IMR-90 (cell line): Measurements from ENCODE around the gene CDK1. TPM values are rescaled to one million over a fixed set of nuclear protein-coding genes. Genes with fewer than 3 reads are reported as not detected.

Source experiments
- ATAC-seq: fragments of 200-7000 bp; cut with Tn5 transposase; 2 replicates; pipeline ENCODE4 v1.9.1; 2020; ENCODE audit warnings: low read depth, mild to moderate bottlenecking, moderate library complexity
- BruUV-seq: library from RNA; stranded (reverse); fragments of 400-500 nt; replicated peaks from 2 replicates; lab custom pipeline; 2021; lab: Mats Ljungman, UMichigan
- CTCF ChIA-PET: fragments of 300-600 bp; formaldehyde crosslinking; extraction: SDS; loops from one replicate; lab custom pipeline; 2021; ENCODE audit warnings: antibody characterized with exemption; lab: Yijun Ruan, JAX
- POLR2A ChIA-PET: fragments of 300-600 bp; sonication (Branson Sonifier 250); formaldehyde crosslinking; loops from one replicate; lab custom pipeline; 2022; ENCODE audit warnings: antibody characterized with exemption; ENCODE audit not compliant: unreplicated experiment; lab: Charles Lee
- DNase-seq: peaks from one replicate; pipeline ENCODE4 v3.0.0; 2013
- H2AFZ ChIP-seq: replicated peaks from 2 replicates; pipeline ENCODE3; 2013; ENCODE audit warnings: low read length, mild to moderate bottlenecking; ENCODE audit not compliant: poor library complexity
- H2AK5ac ChIP-seq: 2 replicates; pipeline ENCODE4 v1.6.1; 2013; ENCODE audit warnings: low read depth, low read length, inconsistent platforms
- H2AK9ac ChIP-seq: replicated peaks from 2 replicates; pipeline ENCODE3; 2013; ENCODE audit warnings: mild to moderate bottlenecking, low read depth, low read length, moderate library complexity; ENCODE audit not compliant: poor library complexity
- H2BK120ac ChIP-seq: 2 replicates; pipeline ENCODE4 v1.6.1; 2013; ENCODE audit warnings: low read depth, low read length, inconsistent platforms
- H2BK15ac ChIP-seq: 3 replicates; pipeline ENCODE4 v1.6.1; 2013; ENCODE audit warnings: low read depth, low read length, inconsistent platforms
- H2BK20ac ChIP-seq: 2 replicates; pipeline ENCODE4 v1.6.1; 2013; ENCODE audit warnings: low read depth, mild to moderate bottlenecking, inconsistent platforms, low read length, moderate library complexity
- H2BK5ac ChIP-seq: 2 replicates; pipeline ENCODE4 v1.6.1; 2013; ENCODE audit warnings: mild to moderate bottlenecking, low read depth, low read length, inconsistent platforms; ENCODE audit not compliant: poor library complexity, severe bottlenecking
- H3K14ac ChIP-seq: replicated peaks from 2 replicates; pipeline ENCODE4 v1.6.1; 2013; ENCODE audit warnings: low read depth, low read length, inconsistent platforms
- H3K18ac ChIP-seq: 2 replicates; pipeline ENCODE4 v1.6.1; 2013; ENCODE audit warnings: low read depth, low read length, control low read depth
- H3K23ac ChIP-seq: 2 replicates; pipeline ENCODE4 v1.6.1; 2013; ENCODE audit warnings: low read depth, low read length, inconsistent platforms
- H3K27ac ChIP-seq: 2 replicates; pipeline ENCODE4 v1.5.1; 2013; ENCODE audit warnings: mild to moderate bottlenecking, control low read depth, low read length; ENCODE audit not compliant: insufficient read depth
- H3K27me3 ChIP-seq: 2 replicates; pipeline ENCODE4 v1.6.1; 2013; ENCODE audit warnings: low read length; ENCODE audit not compliant: control insufficient read depth, insufficient read depth
- H3K36me3 ChIP-seq: 2 replicates; pipeline ENCODE4 v1.6.1; 2013; ENCODE audit warnings: low read length, mixed read lengths; ENCODE audit not compliant: control insufficient read depth, insufficient read depth
- H3K4ac ChIP-seq: 2 replicates; pipeline ENCODE4 v1.6.1; 2013; ENCODE audit warnings: low read depth, low read length, inconsistent platforms
- H3K4me1 ChIP-seq: 2 replicates; pipeline ENCODE4 v1.6.1; 2013; ENCODE audit warnings: low read length, mixed read lengths; ENCODE audit not compliant: control insufficient read depth, insufficient read depth
- H3K4me2 ChIP-seq: 2 replicates; pipeline ENCODE4 v1.6.1; 2013; ENCODE audit warnings: low read depth, mild to moderate bottlenecking, control low read depth, low read length, moderate library complexity
- H3K4me3 ChIP-seq: 2 replicates; pipeline ENCODE4 v1.5.1; 2013; ENCODE audit warnings: low read depth, mild to moderate bottlenecking, control low read depth, low read length, moderate library complexity; ENCODE audit not compliant: insufficient read depth
- H3K56ac ChIP-seq: 2 replicates; pipeline ENCODE4 v1.6.1; 2013; ENCODE audit warnings: low read length, inconsistent platforms; ENCODE audit not compliant: insufficient read depth; ENCODE audit errors: extremely low read depth
- H3K79me1 ChIP-seq, 2 experiments: 2 replicates each; pipeline ENCODE4 v1.6.1; 2013; ENCODE audit warnings: low read length in 2 of 2, inconsistent platforms in 1 of 2, low read depth in 1 of 2
- H3K9ac ChIP-seq: 2 replicates; pipeline ENCODE4 v1.6.1; 2013; ENCODE audit warnings: low read depth, low read length, control low read depth
- H3K9me1 ChIP-seq: 2 replicates; pipeline ENCODE4 v1.6.1; 2013; ENCODE audit warnings: low read length, inconsistent platforms; ENCODE audit not compliant: insufficient read depth
- H3K9me3 ChIP-seq: 2 replicates; pipeline ENCODE4 v1.6.1; 2013; ENCODE audit warnings: low read length; ENCODE audit not compliant: control insufficient read depth, insufficient read depth
- H4K20me1 ChIP-seq: 2 replicates; pipeline ENCODE4 v1.6.1; 2013; ENCODE audit warnings: low read length, inconsistent platforms; ENCODE audit not compliant: insufficient read depth
- H4K5ac ChIP-seq: 2 replicates; pipeline ENCODE4 v1.6.1; 2013; ENCODE audit warnings: mild to moderate bottlenecking, low read depth, low read length, control low read depth
- H4K8ac ChIP-seq, 2 experiments: 2 replicates each; pipeline ENCODE4 v1.6.1; 2013; ENCODE audit warnings: low read depth in 2 of 2, low read length in 2 of 2, control low read depth in 1 of 2, inconsistent platforms in 1 of 2
- H4K91ac ChIP-seq: 2 replicates; pipeline ENCODE4 v1.6.1; 2013; ENCODE audit warnings: low read depth, low read length, inconsistent platforms; ENCODE audit not compliant: insufficient read depth
- CEBPB ChIP-seq: IDR thresholded peaks from 2 replicates; pipeline ENCODE4 v1.6.1; 2012; ENCODE audit warnings: low read depth, low read length, improper control_type of control experiment
- CHD1 ChIP-seq: IDR thresholded peaks from 2 replicates; pipeline ENCODE4 v1.6.1; 2012; ENCODE audit warnings: low read depth, low read length, improper control_type of control experiment
- FOS ChIP-seq: fragments of 150-350 bp; IDR thresholded peaks from 2 replicates; pipeline ENCODE4 v1.6.1; 2016; ENCODE audit warnings: low read depth, low read length
- NFE2L2 ChIP-seq: fragments of 150-350 bp; IDR thresholded peaks from 2 replicates; pipeline ENCODE4 v1.6.1; 2016; ENCODE audit warnings: low read depth, mild to moderate bottlenecking, low read length
- POLR2A ChIP-seq: IDR thresholded peaks from 2 replicates; pipeline ENCODE4 v1.6.1; 2012; ENCODE audit warnings: mild to moderate bottlenecking, low read depth, low read length
- RCOR1 ChIP-seq: IDR thresholded peaks from 2 replicates; pipeline ENCODE4 v1.6.1; 2012; ENCODE audit warnings: mild to moderate bottlenecking, low read length, improper control_type of control experiment; ENCODE audit not compliant: insufficient replicate concordance
- WGBS, 2 experiments: methylation state at CpG; one replicate each; pipeline versions ENCODE4 v1.1.5 to v1.1.7; 2013; ENCODE audit warnings: missing lambda C conversion rate in 2 of 2; ENCODE audit not compliant: insufficient read length in 1 of 2; ENCODE audit errors: extremely low coverage in 2 of 2; 5-methylcytosine and 5-hydroxymethylcytosine counted together
- dilution Hi-C: fragments of 300-500 bp; cut with HindIII; formaldehyde crosslinking; loops from one replicate; pipeline ENCODE4 v1.14.3; 2018; ENCODE audit warnings: low sequenced_read_pairs; ENCODE audit not compliant: unreplicated experiment
- in situ Hi-C: fragments of 300-500 bp; cut with MboI; formaldehyde crosslinking; loops from 3 replicates; pipeline ENCODE4 v1.14.3; 2019; ENCODE audit warnings: low sequenced_read_pairs, inconsistent platforms, mixed read lengths
- intact Hi-C: fragments of 100-400 bp; cut with micrococcal nuclease; formaldehyde crosslinking; loops from 2 replicates; pipeline ENCODE4 v1.10.0; 2022
- polyA plus RNA-seq, 3 experiments: library from polyadenylated mRNA; depleted of rRNA; stranded (reverse); fragments of >200 nt; gene quantifications; 2 replicates each; pipeline ENCODE4 v1.2.3, GENCODE V29; 2012; ENCODE audit warnings: low replicate concordance in 1 of 3
- total RNA-seq: library from RNA; depleted of rRNA; stranded (reverse); fragments of >200 nt; gene quantifications from 2 replicates; pipeline ENCODE4 v1.2.3, GENCODE V29; 2012
- TF ChIP-seq, protein P1 (sequence below): fragments of 150-350 bp; IDR thresholded peaks from 2 replicates; pipeline ENCODE4 v1.6.1; 2017; ENCODE audit warnings: mild to moderate bottlenecking, antibody characterized with exemption, low read length, low read depth
- TF ChIP-seq, protein P2 (sequence below): conservative IDR thresholded peaks from 2 replicates; pipeline ENCODE4 v1.5.1; 2012; ENCODE audit warnings: mild to moderate bottlenecking, low read depth, low read length, improper control_type of control experiment
- TF ChIP-seq, protein P3 (sequence below): fragments of 150-350 bp; IDR thresholded peaks from 2 replicates; pipeline ENCODE4 v1.6.1; 2016; ENCODE audit warnings: low read depth, mild to moderate bottlenecking, low read length, moderate library complexity, borderline replicate concordance

The CDK1 gene
- total and polyA plus RNA-seq, 2 of the 4 experiments (the other 2 are of a cell fraction): 21.9 to 28.1 TPM

DNA sequence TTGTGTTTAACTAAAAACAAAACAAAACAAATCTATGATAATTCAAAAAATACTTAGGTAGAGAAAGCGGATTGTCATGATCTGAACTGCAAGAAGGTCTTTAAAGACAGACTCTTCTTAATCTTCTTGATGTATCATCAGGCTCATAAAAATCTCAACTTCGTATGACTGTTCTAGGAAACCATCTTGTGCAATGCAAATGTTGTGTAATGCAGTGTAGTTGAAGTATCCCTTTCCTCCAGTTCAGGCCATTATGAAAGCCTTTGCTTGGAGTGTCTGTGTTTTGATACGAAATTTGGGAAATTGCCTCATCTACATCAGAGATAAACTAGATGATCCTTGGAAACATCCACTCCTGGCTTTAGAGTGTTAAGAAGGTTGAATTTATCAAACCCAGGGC, 30.9 kb downstream of the CDK1 start:
- Histone ChIP-seq H4K91ac (no peak overlapping the region), H2AK9ac (no peak overlapping the region), H3K4me2 (no peak overlapping the region), H4K20me1 (no peaks in the 10 kb centered on the region), H2BK120ac (no peak overlapping the region), H3K27me3 (no peaks in the 10 kb centered on the region), H2BK15ac (no peak overlapping the region), H2BK20ac (no peak overlapping the region), H2AK5ac (no peak overlapping the region), H4K5ac (no peak overlapping the region), H3K14ac (no peak overlapping the region), H3K36me3 (no peaks in the 10 kb centered on the region), H2AFZ (no peak overlapping the region), H3K56ac (no peak overlapping the region), H3K4me1 (peaks cover 4% of the 10 kb centered on the region), H3K23ac (no peak overlapping the region), H3K4ac (no peak overlapping the region; the same call in 1 of the 2 replicates), H3K9me1 (peaks cover 3% of the 10 kb centered on the region; the same call in 1 of the 2 replicates), H4K8ac (no peak overlapping the region), H3K4me3 (no peak overlapping the region), H3K27ac (no peak overlapping the region), H3K18ac (no peak overlapping the region), H3K9ac (no peak overlapping the region), H3K79me1 (no peaks in the 10 kb centered on the region), H3K9me3 (no peaks in the 10 kb centered on the region), H2BK5ac (no peak overlapping the region)
- DNase-seq (peak; percentile 75), ATAC-seq (peak; percentile 72)
- dilution Hi-C loops: no loop called here
- ChIA-PET CTCF (no interaction called here), POLR2A (no interaction called here)
- no CpG with 5 or more reads among the region's 3 CpGs for WGBS, 2 experiments
- BruUV-seq: no TSS peak
- TF ChIP-seq, protein P1, sequence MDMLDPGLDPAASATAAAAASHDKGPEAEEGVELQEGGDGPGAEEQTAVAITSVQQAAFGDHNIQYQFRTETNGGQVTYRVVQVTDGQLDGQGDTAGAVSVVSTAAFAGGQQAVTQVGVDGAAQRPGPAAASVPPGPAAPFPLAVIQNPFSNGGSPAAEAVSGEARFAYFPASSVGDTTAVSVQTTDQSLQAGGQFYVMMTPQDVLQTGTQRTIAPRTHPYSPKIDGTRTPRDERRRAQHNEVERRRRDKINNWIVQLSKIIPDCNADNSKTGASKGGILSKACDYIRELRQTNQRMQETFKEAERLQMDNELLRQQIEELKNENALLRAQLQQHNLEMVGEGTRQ: no peak
- TF ChIP-seq NFE2L2 (no peak), RCOR1 (no peak), CHD1 (no peak), POLR2A (no peak), FOS (0 out of 2 replicates have a peak, but pooled peaks have one; percentile 30), CEBPB (peak; percentile 95)
- TF ChIP-seq, protein P2, sequence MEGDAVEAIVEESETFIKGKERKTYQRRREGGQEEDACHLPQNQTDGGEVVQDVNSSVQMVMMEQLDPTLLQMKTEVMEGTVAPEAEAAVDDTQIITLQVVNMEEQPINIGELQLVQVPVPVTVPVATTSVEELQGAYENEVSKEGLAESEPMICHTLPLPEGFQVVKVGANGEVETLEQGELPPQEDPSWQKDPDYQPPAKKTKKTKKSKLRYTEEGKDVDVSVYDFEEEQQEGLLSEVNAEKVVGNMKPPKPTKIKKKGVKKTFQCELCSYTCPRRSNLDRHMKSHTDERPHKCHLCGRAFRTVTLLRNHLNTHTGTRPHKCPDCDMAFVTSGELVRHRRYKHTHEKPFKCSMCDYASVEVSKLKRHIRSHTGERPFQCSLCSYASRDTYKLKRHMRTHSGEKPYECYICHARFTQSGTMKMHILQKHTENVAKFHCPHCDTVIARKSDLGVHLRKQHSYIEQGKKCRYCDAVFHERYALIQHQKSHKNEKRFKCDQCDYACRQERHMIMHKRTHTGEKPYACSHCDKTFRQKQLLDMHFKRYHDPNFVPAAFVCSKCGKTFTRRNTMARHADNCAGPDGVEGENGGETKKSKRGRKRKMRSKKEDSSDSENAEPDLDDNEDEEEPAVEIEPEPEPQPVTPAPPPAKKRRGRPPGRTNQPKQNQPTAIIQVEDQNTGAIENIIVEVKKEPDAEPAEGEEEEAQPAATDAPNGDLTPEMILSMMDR: no peak
- TF ChIP-seq, protein P3, sequence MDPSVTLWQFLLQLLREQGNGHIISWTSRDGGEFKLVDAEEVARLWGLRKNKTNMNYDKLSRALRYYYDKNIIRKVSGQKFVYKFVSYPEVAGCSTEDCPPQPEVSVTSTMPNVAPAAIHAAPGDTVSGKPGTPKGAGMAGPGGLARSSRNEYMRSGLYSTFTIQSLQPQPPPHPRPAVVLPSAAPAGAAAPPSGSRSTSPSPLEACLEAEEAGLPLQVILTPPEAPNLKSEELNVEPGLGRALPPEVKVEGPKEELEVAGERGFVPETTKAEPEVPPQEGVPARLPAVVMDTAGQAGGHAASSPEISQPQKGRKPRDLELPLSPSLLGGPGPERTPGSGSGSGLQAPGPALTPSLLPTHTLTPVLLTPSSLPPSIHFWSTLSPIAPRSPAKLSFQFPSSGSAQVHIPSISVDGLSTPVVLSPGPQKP: no peak
- in situ Hi-C loops: loop anchor here (25.0 kb wide), 2 partner anchors 1228 to 1428 kb away; no protein-coding TSS in a partner anchor
- intact Hi-C loops: loop anchor here (10.0 kb wide), 1 partner anchor 1456 kb away; the partner anchor contains the start of gene RTKN2
